ENCODE results near the gene ST7L.
"Not testable (repeated sequence)": the region's sequence is repeated elsewhere in the genome, so short reads cannot be mapped to it uniquely, and the experiment has no call there.

The ST7L gene

GRCh38 chr1:112486063-112486462 lies 132.9 kb downstream of the ST7L start:
- not testable (repeated sequence) for DNase-seq

GRCh38 chr1:112478314-112478713 lies 140.6 kb downstream of the ST7L start:
- no peak for DNase-seq

- no peak for DNase-seq
Measured at GRCh38 chr1:112477550-112477949, 141.4 kb downstream of the ST7L start.

Data from NCI-H748 treated with DMSO at 0.1 percent for 48 hours (cell line).